ENCODE results near the gene GLMP.
A peak's percentile ranks its signal among the peaks of the same experiment; 100 is the strongest.

GLMP gene

DNA sequence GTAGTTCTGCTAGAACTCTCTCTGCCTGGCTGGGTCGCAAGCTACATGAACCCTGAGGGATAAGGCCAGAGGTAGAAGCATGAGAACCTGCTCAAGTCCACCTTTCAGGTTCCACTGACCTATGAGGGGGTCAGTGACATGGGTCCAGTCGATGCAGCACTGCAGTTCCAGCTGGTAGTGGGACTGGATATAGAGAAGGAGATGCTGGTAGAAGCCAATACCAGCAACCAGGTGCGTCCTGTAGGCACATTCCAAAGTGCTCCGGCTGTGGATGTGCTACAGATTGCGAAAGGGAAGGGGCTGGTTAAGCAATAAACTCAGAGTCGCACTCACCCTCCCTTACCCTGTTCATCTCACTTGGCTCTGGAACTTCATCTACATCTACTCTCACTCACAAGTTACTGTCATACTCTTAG is 18.5 kb downstream of the GLMP start:
- Histone ChIP-seq H3K36me3 (ENCODE audit: control insufficient read depth, insufficient read depth, low read length) (peaks cover 63% of the 10 kb centered on the region), H3K4me3 (ENCODE audit: insufficient read depth, low read depth, low read length, poor library complexity, severe bottlenecking) (no peak overlapping the region), H3K27ac (ENCODE audit: insufficient read depth, low read length, poor library complexity, severe bottlenecking) (no peak overlapping the region)

DNA sequence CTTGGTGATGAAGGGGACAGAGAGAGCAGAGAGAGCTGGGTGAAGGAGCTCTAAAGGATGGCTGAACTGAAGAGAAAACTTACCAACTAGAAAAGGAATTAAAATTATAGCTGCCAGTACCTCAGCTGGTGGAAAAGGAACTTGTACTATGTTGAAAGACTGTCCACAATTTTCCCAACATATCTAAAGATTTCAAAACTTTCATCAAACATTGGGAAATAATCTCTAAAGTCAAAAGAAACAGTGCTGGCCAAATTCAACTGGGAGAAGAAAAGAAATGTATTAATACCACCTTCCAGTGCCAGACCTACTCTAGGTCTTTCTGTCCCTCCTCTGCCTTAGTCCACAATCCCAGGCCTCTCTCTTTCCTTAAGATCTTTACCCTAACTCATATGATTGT is 18.9 kb downstream of the GLMP start:
- Histone ChIP-seq H3K36me3 (ENCODE audit: control insufficient read depth, insufficient read depth, low read length) (peaks cover 63% of the 10 kb centered on the region), H3K4me3 (ENCODE audit: insufficient read depth, low read depth, low read length, poor library complexity, severe bottlenecking) (no peak overlapping the region), H3K9me3 (ENCODE audit: control insufficient read depth, low read length) (no peaks in the 10 kb centered on the region), H3K4me1 (ENCODE audit: control insufficient read depth, insufficient read depth, low read length, poor library complexity, severe bottlenecking) (peaks cover 7% of the 10 kb centered on the region), H3K27me3 (replicated peaks; ENCODE audit: control insufficient read depth, insufficient read depth, low read length, poor library complexity, severe bottlenecking) (no peaks in the 10 kb centered on the region), H3K27ac (ENCODE audit: insufficient read depth, low read length, poor library complexity, severe bottlenecking) (no peak overlapping the region)
- DNase-seq = no peak

More for the DNA sequence above, 18.5 kb downstream of the GLMP start:
- no peaks in the 10 kb centered on the region for H3K27me3 ChIP-seq (replicated peaks; ENCODE audit: control insufficient read depth, insufficient read depth, low read length, poor library complexity, severe bottlenecking)
- no peaks in the 10 kb centered on the region for H3K9me3 ChIP-seq (ENCODE audit: control insufficient read depth, low read length)
- H3K4me1 ChIP-seq (ENCODE audit: control insufficient read depth, insufficient read depth, low read length, poor library complexity, severe bottlenecking) = peaks cover 11% of the 10 kb centered on the region
- DNase-seq = no peak

DNA sequence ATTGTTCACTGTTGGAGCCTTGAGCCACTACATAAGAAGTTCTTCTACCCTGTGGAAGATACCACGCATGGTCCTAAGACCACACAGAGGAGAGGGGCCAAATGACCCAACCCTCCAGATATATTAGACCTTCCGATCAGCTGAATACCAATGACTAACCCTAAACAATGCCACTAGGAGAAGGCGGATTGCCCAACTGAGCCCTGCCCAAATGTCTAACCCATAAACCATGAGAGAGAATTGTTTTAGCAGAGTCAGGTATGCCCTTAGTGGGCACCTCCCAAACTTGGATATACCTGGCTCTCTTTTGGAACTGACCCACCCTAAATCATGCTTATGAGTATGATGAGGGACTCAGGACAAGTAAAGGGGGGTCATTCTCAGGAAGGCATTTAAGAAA is 25.2 kb downstream of the GLMP start:
- no peaks in the 10 kb centered on the region for H3K4me1 ChIP-seq (ENCODE audit: control insufficient read depth, insufficient read depth, low read length, poor library complexity, severe bottlenecking)
- H3K4me3 ChIP-seq (ENCODE audit: insufficient read depth, low read depth, low read length, poor library complexity, severe bottlenecking) = no peak overlapping the region
- H3K36me3 ChIP-seq (ENCODE audit: control insufficient read depth, insufficient read depth, low read length) = peaks cover 83% of the 10 kb centered on the region
- H3K9me3 ChIP-seq (ENCODE audit: control insufficient read depth, low read length) = no peaks in the 10 kb centered on the region
- DNase-seq = no peak
- H3K27me3 ChIP-seq (replicated peaks; ENCODE audit: control insufficient read depth, insufficient read depth, low read length, poor library complexity, severe bottlenecking) = no peaks in the 10 kb centered on the region
- H3K27ac ChIP-seq (ENCODE audit: insufficient read depth, low read length, poor library complexity, severe bottlenecking) = no peak overlapping the region

DNA sequence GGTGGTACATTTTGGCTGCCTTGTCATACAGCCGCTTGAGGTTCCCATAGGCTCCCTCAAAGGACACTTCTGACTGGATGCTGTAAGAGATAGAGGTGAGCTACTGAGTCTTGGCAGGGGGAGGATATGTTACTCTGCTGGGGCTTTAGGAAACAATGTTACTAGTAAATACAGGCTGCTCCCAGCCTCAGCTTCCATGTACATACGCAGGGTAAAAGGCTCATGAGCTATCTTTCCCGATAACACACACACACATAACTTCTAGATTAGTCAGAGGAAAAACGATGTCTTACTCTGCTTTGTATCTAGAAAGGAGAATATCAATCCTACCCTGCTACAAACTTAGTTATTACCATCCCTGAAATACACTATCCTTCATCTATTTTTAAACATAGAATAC is 27.1 kb downstream of the GLMP start:
- DNase-seq = no peak
- no peaks in the 10 kb centered on the region for H3K9me3 ChIP-seq (ENCODE audit: control insufficient read depth, low read length)
- H3K4me1 ChIP-seq (ENCODE audit: control insufficient read depth, insufficient read depth, low read length, poor library complexity, severe bottlenecking) = no peaks in the 10 kb centered on the region
- H3K36me3 ChIP-seq (ENCODE audit: control insufficient read depth, insufficient read depth, low read length) = peaks cover 76% of the 10 kb centered on the region
- no peaks in the 10 kb centered on the region for H3K27me3 ChIP-seq (replicated peaks; ENCODE audit: control insufficient read depth, insufficient read depth, low read length, poor library complexity, severe bottlenecking)
- H3K4me3 ChIP-seq (ENCODE audit: insufficient read depth, low read depth, low read length, poor library complexity, severe bottlenecking) = no peak overlapping the region
- no peak overlapping the region for H3K27ac ChIP-seq (ENCODE audit: insufficient read depth, low read length, poor library complexity, severe bottlenecking)

DNA sequence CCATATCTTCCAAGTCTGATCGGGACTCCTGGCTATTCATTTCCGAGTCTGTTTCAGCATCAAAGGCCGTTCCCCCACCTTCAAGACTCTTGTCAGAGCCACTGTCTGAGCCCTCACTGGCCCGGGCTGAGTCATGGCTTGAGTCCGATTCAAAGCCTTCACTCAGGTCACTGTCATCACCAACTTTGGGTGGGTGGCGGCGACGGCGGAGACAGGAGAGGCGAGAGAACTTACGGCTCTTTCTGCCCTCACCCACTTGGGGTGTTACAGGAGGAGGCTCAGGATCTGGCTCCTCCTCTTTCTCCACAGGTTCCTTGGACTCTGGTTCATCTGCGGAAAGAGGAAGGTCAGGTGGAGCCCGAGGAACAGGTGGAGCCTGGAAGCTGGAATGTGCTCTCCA is 29.4 kb downstream of the GLMP start:
- DNase-seq = no peak
- no peak overlapping the region for H3K4me3 ChIP-seq (ENCODE audit: insufficient read depth, low read depth, low read length, poor library complexity, severe bottlenecking)
- no peaks in the 10 kb centered on the region for H3K27me3 ChIP-seq (replicated peaks; ENCODE audit: control insufficient read depth, insufficient read depth, low read length, poor library complexity, severe bottlenecking)
- H3K4me1 ChIP-seq (ENCODE audit: control insufficient read depth, insufficient read depth, low read length, poor library complexity, severe bottlenecking) = no peaks in the 10 kb centered on the region
- H3K9me3 ChIP-seq (ENCODE audit: control insufficient read depth, low read length) = no peaks in the 10 kb centered on the region
- H3K36me3 ChIP-seq (ENCODE audit: control insufficient read depth, insufficient read depth, low read length) = peaks cover 73% of the 10 kb centered on the region
- no peak overlapping the region for H3K27ac ChIP-seq (ENCODE audit: insufficient read depth, low read length, poor library complexity, severe bottlenecking)

DNA sequence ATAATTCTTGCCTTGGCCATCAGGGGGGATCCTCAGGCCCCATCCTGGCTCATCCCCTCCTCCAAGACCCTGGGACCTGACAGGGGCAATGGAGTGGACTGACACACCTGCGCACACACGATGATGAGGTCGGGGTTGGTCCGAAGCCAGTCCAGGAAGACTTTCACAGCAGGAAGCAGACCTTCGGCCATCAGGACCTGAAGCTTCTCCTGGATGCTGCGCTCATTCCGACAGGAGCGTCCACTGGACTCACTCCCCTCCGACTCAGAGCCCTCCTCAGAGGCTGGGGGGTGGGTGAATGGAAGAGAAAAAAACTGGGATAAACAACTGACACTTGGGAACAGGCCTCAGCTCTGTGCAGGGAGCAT is 32.2 kb downstream of the GLMP start:
- no peak for DNase-seq
- no peak overlapping the region for H3K27ac ChIP-seq (ENCODE audit: insufficient read depth, low read length, poor library complexity, severe bottlenecking)
- no peaks in the 10 kb centered on the region for H3K4me1 ChIP-seq (ENCODE audit: control insufficient read depth, insufficient read depth, low read length, poor library complexity, severe bottlenecking)
- no peak overlapping the region for H3K4me3 ChIP-seq (ENCODE audit: insufficient read depth, low read depth, low read length, poor library complexity, severe bottlenecking)
- H3K9me3 ChIP-seq (ENCODE audit: control insufficient read depth, low read length) = no peaks in the 10 kb centered on the region
- H3K27me3 ChIP-seq (replicated peaks; ENCODE audit: control insufficient read depth, insufficient read depth, low read length, poor library complexity, severe bottlenecking) = no peaks in the 10 kb centered on the region
- H3K36me3 ChIP-seq (ENCODE audit: control insufficient read depth, insufficient read depth, low read length) = peaks cover 81% of the 10 kb centered on the region

DNA sequence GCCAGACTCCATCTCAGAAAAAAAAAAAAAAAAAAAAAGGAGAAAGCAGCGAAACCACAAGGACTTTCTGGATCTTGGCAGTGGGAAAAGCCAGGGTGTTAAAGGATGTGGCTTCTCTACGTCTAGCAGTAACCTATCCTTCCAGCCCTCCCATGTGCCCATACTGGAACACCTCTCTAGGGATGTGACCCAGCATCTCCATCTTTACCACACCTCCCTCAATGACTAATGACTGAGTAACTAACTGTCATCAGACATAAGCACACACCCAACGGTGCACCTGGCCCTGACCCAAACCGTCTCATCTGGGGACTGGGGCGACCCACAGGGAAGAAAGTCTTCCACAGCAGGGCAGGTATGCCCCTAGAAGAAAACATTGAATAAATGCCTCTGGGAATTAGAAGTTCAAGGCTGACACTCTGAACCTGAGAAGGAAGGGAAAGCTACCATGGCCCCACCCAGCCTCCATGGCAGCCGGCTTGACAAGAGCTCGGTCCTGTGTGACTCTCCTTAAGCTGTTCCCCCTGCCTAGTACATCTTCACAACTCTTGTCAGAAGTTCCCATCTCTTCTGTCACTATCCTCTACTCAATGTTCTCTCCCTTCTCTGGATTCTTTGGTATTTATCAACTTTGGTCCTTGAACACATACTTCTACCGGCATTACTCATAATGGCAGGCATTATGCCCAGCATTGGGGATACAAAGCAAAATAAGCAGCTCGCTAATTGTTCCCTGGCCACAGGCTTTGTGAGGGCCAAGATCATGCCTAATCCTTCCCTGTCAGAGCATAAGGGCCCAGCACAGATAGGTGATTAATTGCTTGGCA is 32.8 kb downstream of the GLMP start:
- DNase-seq = no peak
- H3K36me3 ChIP-seq (ENCODE audit: control insufficient read depth, insufficient read depth, low read length) = peaks cover 81% of the 10 kb centered on the region
- H3K4me1 ChIP-seq (ENCODE audit: control insufficient read depth, insufficient read depth, low read length, poor library complexity, severe bottlenecking) = no peaks in the 10 kb centered on the region
- H3K4me3 ChIP-seq (ENCODE audit: insufficient read depth, low read depth, low read length, poor library complexity, severe bottlenecking) = no peak overlapping the region
- H3K9me3 ChIP-seq (ENCODE audit: control insufficient read depth, low read length) = no peaks in the 10 kb centered on the region
- no peaks in the 10 kb centered on the region for H3K27me3 ChIP-seq (replicated peaks; ENCODE audit: control insufficient read depth, insufficient read depth, low read length, poor library complexity, severe bottlenecking)
- H3K27ac ChIP-seq (ENCODE audit: insufficient read depth, low read length, poor library complexity, severe bottlenecking) = no peak overlapping the region

DNA sequence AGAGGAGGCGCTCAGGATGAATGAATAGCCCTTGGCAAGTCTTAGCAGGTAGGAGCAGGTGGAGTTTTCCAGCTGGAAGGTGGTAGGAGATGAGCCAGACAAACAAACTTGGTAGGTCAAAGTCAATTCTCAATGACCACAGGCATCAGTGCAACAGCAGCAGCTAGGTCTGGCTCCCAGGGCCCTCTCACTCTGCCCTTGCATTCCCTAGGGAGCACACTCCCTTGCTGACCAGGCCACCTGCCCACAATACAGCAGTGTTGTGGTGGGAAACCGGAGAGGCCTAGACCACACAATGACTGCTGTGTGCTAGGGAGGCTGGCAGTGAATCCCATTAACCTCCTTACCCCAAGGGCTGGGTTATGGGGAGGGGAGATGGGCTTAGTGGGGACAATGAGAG is 34.6 kb downstream of the GLMP start:
- no peaks in the 10 kb centered on the region for H3K27me3 ChIP-seq (replicated peaks; ENCODE audit: control insufficient read depth, insufficient read depth, low read length, poor library complexity, severe bottlenecking)
- H3K9me3 ChIP-seq (ENCODE audit: control insufficient read depth, low read length) = no peaks in the 10 kb centered on the region
- no peak for DNase-seq
- no peak overlapping the region for H3K4me3 ChIP-seq (ENCODE audit: insufficient read depth, low read depth, low read length, poor library complexity, severe bottlenecking)
- peaks cover 78% of the 10 kb centered on the region for H3K36me3 ChIP-seq (ENCODE audit: control insufficient read depth, insufficient read depth, low read length)
- no peaks in the 10 kb centered on the region for H3K4me1 ChIP-seq (ENCODE audit: control insufficient read depth, insufficient read depth, low read length, poor library complexity, severe bottlenecking)
- H3K27ac ChIP-seq (ENCODE audit: insufficient read depth, low read length, poor library complexity, severe bottlenecking) = no peak overlapping the region

DNA sequence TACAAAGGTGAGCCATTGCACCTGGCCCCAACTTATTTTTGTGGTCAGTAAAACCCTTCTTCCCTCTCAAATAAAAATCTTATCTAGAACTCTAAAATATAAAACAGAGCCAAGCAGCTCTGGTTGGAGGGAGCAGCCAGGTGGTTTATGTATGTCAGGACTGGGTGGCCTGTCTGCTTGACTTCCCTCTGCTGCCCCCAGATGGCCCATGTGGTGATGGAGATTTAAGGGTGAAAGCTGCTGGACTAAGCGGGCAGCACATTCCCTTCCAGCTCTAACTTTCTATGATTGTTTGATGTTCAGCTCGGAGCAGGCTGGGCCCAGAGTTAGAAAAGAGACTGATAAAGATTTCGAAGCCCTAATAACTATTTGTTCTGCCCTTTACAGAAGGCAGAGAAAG is 35.7 kb downstream of the GLMP start:
- no peak for DNase-seq
- Histone ChIP-seq H3K4me1 (ENCODE audit: control insufficient read depth, insufficient read depth, low read length, poor library complexity, severe bottlenecking) (no peaks in the 10 kb centered on the region), H3K9me3 (ENCODE audit: control insufficient read depth, low read length) (no peaks in the 10 kb centered on the region), H3K27ac (ENCODE audit: insufficient read depth, low read length, poor library complexity, severe bottlenecking) (peak overlapping the region; percentile 3), H3K36me3 (ENCODE audit: control insufficient read depth, insufficient read depth, low read length) (peaks cover 71% of the 10 kb centered on the region), H3K27me3 (replicated peaks; ENCODE audit: control insufficient read depth, insufficient read depth, low read length, poor library complexity, severe bottlenecking) (no peaks in the 10 kb centered on the region), H3K4me3 (ENCODE audit: insufficient read depth, low read depth, low read length, poor library complexity, severe bottlenecking) (no peak overlapping the region)

DNA sequence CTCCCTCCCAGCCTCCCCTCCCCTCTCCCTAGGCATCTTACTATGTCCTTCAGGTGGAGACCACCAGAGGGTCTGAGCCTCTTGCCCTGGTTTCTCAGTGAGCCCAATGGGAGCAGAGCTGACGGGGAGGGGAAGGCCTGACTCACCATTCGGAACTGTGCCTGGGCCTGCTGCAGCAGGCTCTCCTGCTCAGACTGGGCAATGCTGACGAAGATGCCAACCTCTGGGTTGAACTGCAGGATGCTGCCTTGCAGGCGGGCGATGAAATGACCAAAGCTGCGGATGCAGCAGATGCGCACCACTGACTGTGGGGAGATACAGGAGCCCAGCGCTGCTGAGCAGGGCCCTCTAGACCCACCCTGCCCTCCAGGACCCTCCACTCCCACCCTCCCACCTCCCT is 36.6 kb downstream of the GLMP start:
- no peak overlapping the region for H3K4me3 ChIP-seq (ENCODE audit: insufficient read depth, low read depth, low read length, poor library complexity, severe bottlenecking)
- H3K4me1 ChIP-seq (ENCODE audit: control insufficient read depth, insufficient read depth, low read length, poor library complexity, severe bottlenecking) = no peaks in the 10 kb centered on the region
- no peak overlapping the region for H3K27ac ChIP-seq (ENCODE audit: insufficient read depth, low read length, poor library complexity, severe bottlenecking)
- no peaks in the 10 kb centered on the region for H3K27me3 ChIP-seq (replicated peaks; ENCODE audit: control insufficient read depth, insufficient read depth, low read length, poor library complexity, severe bottlenecking)
- no peak for DNase-seq
- H3K36me3 ChIP-seq (ENCODE audit: control insufficient read depth, insufficient read depth, low read length) = peaks cover 73% of the 10 kb centered on the region
- H3K9me3 ChIP-seq (ENCODE audit: control insufficient read depth, low read length) = no peaks in the 10 kb centered on the region
